DMS153 treated with DMSO at 0.1 percent for 48 hours (cell line): Measurements from ENCODE around the gene RAB37.

Experiments
- DNase-seq: peaks from one replicate; lab custom pipeline; 2025; ENCODE audit not compliant: unreplicated experiment; lab: John Stamatoyannopoulos, UW

Gene RAB37

GRCh38 chr17:74728033-74728701, 8.9 kb upstream of the RAB37 start:
- no peak for DNase-seq

- no peak for DNase-seq
These were observed 8.4 kb upstream of the RAB37 start for GRCh38 chr17:74728702-74729075.

GRCh38 chr17:74729368-74729767, 7.7 kb upstream of the RAB37 start:
- no peak for DNase-seq

GRCh38 chr17:74729866-74730265, 7.2 kb upstream of the RAB37 start:
- no peak for DNase-seq

GRCh38 chr17:74730491-74731346, 6.3 kb upstream of the RAB37 start:
- DNase-seq: no peak

- DNase-seq: no peak
These were observed 5.8 kb upstream of the RAB37 start for GRCh38 chr17:74731347-74731605.

GRCh38 chr17:74732042-74732867, 4.8 kb upstream of the RAB37 start:
- DNase-seq: no peak

- DNase-seq: no peak
These were observed 3.5 kb upstream of the RAB37 start for GRCh38 chr17:74733365-74734122.

- no peak for DNase-seq
These were observed 2.8 kb upstream of the RAB37 start for GRCh38 chr17:74734256-74734655.

GRCh38 chr17:74737299-74738050, 419 bp downstream of the RAB37 start:
- no peak for DNase-seq

GRCh38 chr17:74738051-74738996, 1.3 kb downstream of the RAB37 start:
- no peak for DNase-seq

- DNase-seq: no peak
These were observed 2.3 kb downstream of the RAB37 start for GRCh38 chr17:74739227-74739831.

- DNase-seq: no peak
These were observed 3.1 kb downstream of the RAB37 start for GRCh38 chr17:74740173-74740572.

- DNase-seq: no peak
These were observed 3.8 kb downstream of the RAB37 start for GRCh38 chr17:74740641-74741387.

- DNase-seq: peak; percentile 11
These were observed 5.1 kb downstream of the RAB37 start for GRCh38 chr17:74742153-74742515.

GRCh38 chr17:74742978-74743545, 6.0 kb downstream of the RAB37 start:
- no peak for DNase-seq

- no peak for DNase-seq
These were observed 6.7 kb downstream of the RAB37 start for GRCh38 chr17:74743755-74744154.

GRCh38 chr17:74744349-74744713, 7.3 kb downstream of the RAB37 start:
- DNase-seq: no peak
